Measurements from ENCODE around the gene DSG2. TPM values are rescaled to one million over a fixed set of nuclear protein-coding genes. Genes with fewer than 3 reads are reported as not detected.
"Not testable (repeated sequence)": the region's sequence is repeated elsewhere in the genome, so short reads cannot be mapped to it uniquely, and the experiment has no call there.

The DSG2 gene
- total and polyA plus RNA-seq, 7 donors = 1.8 to 92.4 (median 3.6) TPM

- Histone ChIP-seq H3K4me3 (no peak overlapping the region), H3K27me3 (peaks cover 0 to 5% (median 0%) of the 10 kb centered on the region in 3 donors), H3K36me3 (no peaks in the 10 kb centered on the region), H3K4me1 (no peaks in the 10 kb centered on the region), H3K9me3 (no peaks in the 10 kb centered on the region), H3K27ac (no peak overlapping the region)
- no peak for DNase-seq
- intact Hi-C loops (cut with DNase I) = no loop called here
- 60 to 72% methylated on average over 10 of the region's 10 CpGs for whole genome bisulfite sequencing, 2 donors
- TF ChIP-seq CTCF (IDR thresholded peaks at IDR 0.05) = no peak
- TF ChIP-seq POLR2A (IDR thresholded peaks at IDR 0.05) = no peak
- TF ChIP-seq POLR2AphosphoS5 (IDR thresholded peaks at IDR 0.05) = no peak
- no peak for TF ChIP-seq EP300 (IDR thresholded peaks at IDR 0.05)
Observed at GRCh38 chr18:31504455-31505147, 6.6 kb downstream of the DSG2 start.

- Histone ChIP-seq H3K27ac (no peak overlapping the region), H3K36me3 (no peaks in the 10 kb centered on the region), H3K27me3 (peaks cover 0 to 4% (median 0%) of the 10 kb centered on the region in 3 donors), H3K4me1 (no peaks in the 10 kb centered on the region), H3K9me3 (no peaks in the 10 kb centered on the region), H3K4me3 (no peak overlapping the region)
- intact Hi-C loops (cut with DNase I) = no loop called here
- no peak for TF ChIP-seq POLR2A (IDR thresholded peaks at IDR 0.05)
- no peak for TF ChIP-seq CTCF (IDR thresholded peaks at IDR 0.05)
- no peak for TF ChIP-seq EP300 (IDR thresholded peaks at IDR 0.05)
- TF ChIP-seq POLR2AphosphoS5 (IDR thresholded peaks at IDR 0.05) = no peak
- DNase-seq = no peak
- WGBS, 2 donors = 11 to 52% methylated on average over 6 of the region's 6 CpGs
Observed at GRCh38 chr18:31505156-31505555, 7.2 kb downstream of the DSG2 start.

- H3K9me3 ChIP-seq = no peaks in the 10 kb centered on the region
- 58 to 74% methylated on average over 5 of the region's 5 CpGs for WGBS, 2 donors
- no peak for TF ChIP-seq EP300 (IDR thresholded peaks at IDR 0.05)
- TF ChIP-seq POLR2AphosphoS5 (IDR thresholded peaks at IDR 0.05) = no peak
- no peak for TF ChIP-seq CTCF (IDR thresholded peaks at IDR 0.05)
- TF ChIP-seq POLR2A (IDR thresholded peaks at IDR 0.05) = no peak
- no peaks in the 10 kb centered on the region for H3K4me1 ChIP-seq
- no peak overlapping the region for H3K4me3 ChIP-seq
- no peak for DNase-seq
- intact Hi-C loops (cut with DNase I) = no loop called here
- H3K27me3 ChIP-seq = peaks cover 0 to 4% (median 0%) of the 10 kb centered on the region in 3 donors
- H3K27ac ChIP-seq = no peak overlapping the region
- H3K36me3 ChIP-seq = no peaks in the 10 kb centered on the region
Observed at GRCh38 chr18:31506024-31506742, 8.2 kb downstream of the DSG2 start.

GRCh38 chr18:31507124-31507523, 9.1 kb downstream of the DSG2 start:
- intact Hi-C loops (cut with DNase I); H3K9me3 ChIP-seq; DNase-seq; H3K27ac ChIP-seq; H3K27me3 ChIP-seq; H3K4me3 ChIP-seq; H3K4me1 ChIP-seq; H3K36me3 ChIP-seq: not testable (repeated sequence)
- 94 to 97% methylated on average over 2 of the region's 2 CpGs for WGBS, 2 donors

- intact Hi-C loops (cut with DNase I) = no loop called here
- Histone ChIP-seq H3K36me3 (no peaks in the 10 kb centered on the region), H3K4me1 (no peaks in the 10 kb centered on the region), H3K27me3 (no peaks in the 10 kb centered on the region), H3K4me3 (no peak overlapping the region), H3K27ac (no peak overlapping the region), H3K9me3 (no peaks in the 10 kb centered on the region)
- TF ChIP-seq POLR2A (IDR thresholded peaks at IDR 0.05) (no peak), EP300 (IDR thresholded peaks at IDR 0.05) (no peak), CTCF (IDR thresholded peaks at IDR 0.05) (no peak), POLR2AphosphoS5 (IDR thresholded peaks at IDR 0.05) (no peak)
- no peak for DNase-seq
- WGBS, 2 donors = 40 to 79% methylated on average over 1 of the region's 1 CpG
Observed at GRCh38 chr18:31508781-31509180, 10.8 kb downstream of the DSG2 start.

All from sigmoid colon (tissue), 7 donors.